MM.1S (cell line): Measurements from ENCODE around the gene ULK1.

Experiments used
- CTCF ChIP-seq: fragments of 300-600 bp; sonication (generic); IDR thresholded peaks from 2 replicates; pipeline ENCODE4 v1.5.1; 2016; ENCODE audit warnings: antibody characterized with exemption, low read length, mixed read lengths
- EZH2 ChIP-seq: fragments of 300-600 bp; sonication (generic); optimal IDR thresholded peaks from 2 replicates; pipeline ENCODE3; 2017; ENCODE audit warnings: low read depth, mild to moderate bottlenecking, antibody characterized with exemption, low read length, mixed read lengths
- EZH2phosphoT487 ChIP-seq: fragments of 300-600 bp; sonication (generic); IDR thresholded peaks from 2 replicates; pipeline ENCODE4 v1.6.1; 2018; ENCODE audit warnings: antibody characterized with exemption, low read length

- no peak for TF ChIP-seq CTCF
- TF ChIP-seq EZH2phosphoT487 = no peak
- no peak for TF ChIP-seq EZH2
Measured at GRCh38 chr12:131910302-131911027, 16.0 kb downstream of the ULK1 start.
